Lower lobe of right lung (tissue), 2 donors: ENCODE results near the gene ADAMTS17. TPM values are rescaled to one million over a fixed set of nuclear protein-coding genes. Genes with fewer than 3 reads are reported as not detected.

Experiments used
- ATAC-seq, 2 donors: fragments of 200-7000 bp; cut with Tn5 transposase; one replicate each; pipeline ENCODE4 v1.9.1; 2020 to 2022; ENCODE audit warnings: mild to moderate bottlenecking in 2 of 2, moderate library complexity in 2 of 2
- DNase-seq: peaks from one replicate; pipeline ENCODE4 v3.0.0-alpha.2; 2020
- H3K27ac ChIP-seq: fragments of 200-600 bp; one replicate; pipeline ENCODE4 v1.8.0; 2022
- H3K27me3 ChIP-seq: fragments of 200-600 bp; one replicate; pipeline ENCODE4 v1.8.0; 2022; ENCODE audit warnings: low read depth
- H3K36me3 ChIP-seq: fragments of 200-600 bp; one replicate; pipeline ENCODE4 v1.8.0; 2022; ENCODE audit warnings: mild to moderate bottlenecking
- H3K4me1 ChIP-seq: fragments of 200-600 bp; one replicate; pipeline ENCODE4 v1.8.0; 2022
- H3K4me3 ChIP-seq: fragments of 200-600 bp; one replicate; pipeline ENCODE4 v1.8.0; 2022; ENCODE audit warnings: mild to moderate bottlenecking
- H3K9me3 ChIP-seq: fragments of 200-600 bp; one replicate; pipeline ENCODE4 v1.8.0; 2022
- CTCF ChIP-seq: fragments of 200-600 bp; IDR thresholded peaks from one replicate; pipeline ENCODE4 v1.8.0; 2022; ENCODE audit warnings: antibody characterized with exemption, mild to moderate bottlenecking
- intact Hi-C: fragments of 100-400 bp; cut with DNase I; formaldehyde crosslinking; loops from one replicate; pipeline ENCODE4 v1.11.0; 2022
- total RNA-seq: library from RNA; stranded (reverse); fragmentation: NEBNext Ultra II Directional; extraction: Animal tissue kit (Norgen Biotek cat#: 25700); gene quantifications from one replicate; pipeline ENCODE4 v1.2.1, GENCODE V29; 2021
- donor health status: DM: no; HTN: yes; CAD: no; lungs with severe emphysema.

Gene ADAMTS17
- total RNA-seq, 1 donor from 2014 or later = 3.0 TPM

GRCh38 chr15:100255644-100256043 lies 86.1 kb downstream of the ADAMTS17 start:
- intact Hi-C loops = no loop called here
- DNase-seq = no peak
- H3K4me1 ChIP-seq = no peaks in the 10 kb centered on the region

GRCh38 chr15:100254691-100255090 lies 87.1 kb downstream of the ADAMTS17 start:
- Histone ChIP-seq H3K4me3 (no peak overlapping the region), H3K27me3 (no peaks in the 10 kb centered on the region), H3K4me1 (no peaks in the 10 kb centered on the region), H3K9me3 (no peaks in the 10 kb centered on the region), H3K27ac (no peak overlapping the region), H3K36me3 (no peaks in the 10 kb centered on the region)
- ATAC-seq = no peak
- no peak for DNase-seq
- no peak for TF ChIP-seq CTCF
- intact Hi-C loops = no loop called here

More at GRCh38 chr15:100255644-100256043, 86.1 kb downstream of the ADAMTS17 start:
- no peak for ATAC-seq
- TF ChIP-seq CTCF = no peak
- no peak overlapping the region for H3K4me3 ChIP-seq
- H3K9me3 ChIP-seq = no peaks in the 10 kb centered on the region
- no peak overlapping the region for H3K27ac ChIP-seq
- no peaks in the 10 kb centered on the region for H3K36me3 ChIP-seq
- H3K27me3 ChIP-seq = no peaks in the 10 kb centered on the region

GRCh38 chr15:100254285-100254684 lies 87.5 kb downstream of the ADAMTS17 start:
- H3K4me1 ChIP-seq = no peaks in the 10 kb centered on the region
- H3K9me3 ChIP-seq = no peaks in the 10 kb centered on the region
- no peak for ATAC-seq
- H3K27me3 ChIP-seq = no peaks in the 10 kb centered on the region
- no peak overlapping the region for H3K27ac ChIP-seq
- DNase-seq = no peak
- TF ChIP-seq CTCF = no peak
- H3K36me3 ChIP-seq = no peaks in the 10 kb centered on the region
- H3K4me3 ChIP-seq = no peak overlapping the region
- intact Hi-C loops = no loop called here

GRCh38 chr15:100253640-100254039 lies 88.1 kb downstream of the ADAMTS17 start:
- intact Hi-C loops = no loop called here
- no peak for ATAC-seq
- no peak for TF ChIP-seq CTCF
- Histone ChIP-seq H3K4me3 (no peak overlapping the region), H3K4me1 (no peaks in the 10 kb centered on the region), H3K36me3 (no peaks in the 10 kb centered on the region), H3K27me3 (no peaks in the 10 kb centered on the region), H3K9me3 (no peaks in the 10 kb centered on the region), H3K27ac (no peak overlapping the region)
- no peak for DNase-seq

GRCh38 chr15:100252779-100253417 lies 88.9 kb downstream of the ADAMTS17 start:
- no peaks in the 10 kb centered on the region for H3K27me3 ChIP-seq
- DNase-seq (no peak), ATAC-seq (no peak)
- H3K27ac ChIP-seq = no peak overlapping the region
- no peaks in the 10 kb centered on the region for H3K9me3 ChIP-seq
- TF ChIP-seq CTCF = no peak
- no peaks in the 10 kb centered on the region for H3K4me1 ChIP-seq
- no peak overlapping the region for H3K4me3 ChIP-seq
- H3K36me3 ChIP-seq = no peaks in the 10 kb centered on the region
- intact Hi-C loops = no loop called here
